GM21786 (cell line): Measurements from ENCODE around the gene FOXP1.

Experiments used
- ATAC-seq: cut with Tn5 transposase; IDR thresholded peaks from one replicate; pipeline ENCODE4 v1.9.1; 2021; ENCODE audit not compliant: unreplicated experiment

FOXP1 gene

DNA sequence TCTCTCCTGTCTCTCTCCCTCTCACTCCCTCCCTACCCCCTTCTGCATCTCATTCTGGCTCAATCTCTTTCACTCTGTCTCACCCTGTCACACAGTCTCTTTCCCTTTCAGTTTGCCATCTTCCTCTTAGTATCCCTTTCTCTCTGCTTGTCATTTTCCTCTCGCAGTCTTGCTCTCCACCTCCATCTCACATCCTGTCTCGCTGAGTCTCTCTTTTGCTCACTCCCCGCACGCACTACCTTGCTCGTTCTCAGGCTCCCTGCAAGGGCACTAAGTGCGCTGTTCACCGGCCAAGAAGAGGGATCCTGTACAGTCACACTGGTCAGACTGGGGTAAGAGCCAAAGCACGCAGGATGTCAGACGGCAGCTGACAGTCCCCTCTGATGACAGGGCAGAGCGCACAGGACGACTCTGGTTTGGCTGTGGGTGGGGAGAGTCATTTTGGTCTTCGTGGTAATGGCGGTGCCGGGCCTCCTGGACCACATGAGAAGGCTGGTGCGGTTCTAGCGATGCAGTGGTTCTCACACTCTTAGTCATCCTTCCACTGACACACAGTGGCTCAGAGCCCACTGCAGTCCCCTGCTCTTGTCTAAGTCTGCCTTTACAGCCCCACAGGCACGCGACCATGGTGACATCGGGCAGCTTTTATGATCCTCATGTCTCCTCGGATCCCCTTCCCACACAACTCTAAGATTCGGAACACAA is 356.8 kb downstream of the FOXP1 start:
- peak; percentile 81 for ATAC-seq

GRCh38 chr3:71225951-71226564 is 357.5 kb downstream of the FOXP1 start:
- peak; percentile 5 for ATAC-seq

GRCh38 chr3:71225002-71225684 is 358.4 kb downstream of the FOXP1 start:
- ATAC-seq: no peak

GRCh38 chr3:71219744-71220638 is 363.5 kb downstream of the FOXP1 start:
- peak; percentile 99 for ATAC-seq

GRCh38 chr3:71218508-71218907 is 365.0 kb downstream of the FOXP1 start:
- ATAC-seq: no peak

GRCh38 chr3:71217640-71218222 is 365.8 kb downstream of the FOXP1 start:
- no peak for ATAC-seq

- no peak for ATAC-seq
These were observed 368.2 kb downstream of the FOXP1 start for GRCh38 chr3:71215351-71215750.

GRCh38 chr3:71214797-71215196 is 368.7 kb downstream of the FOXP1 start:
- ATAC-seq: no peak

DNA sequence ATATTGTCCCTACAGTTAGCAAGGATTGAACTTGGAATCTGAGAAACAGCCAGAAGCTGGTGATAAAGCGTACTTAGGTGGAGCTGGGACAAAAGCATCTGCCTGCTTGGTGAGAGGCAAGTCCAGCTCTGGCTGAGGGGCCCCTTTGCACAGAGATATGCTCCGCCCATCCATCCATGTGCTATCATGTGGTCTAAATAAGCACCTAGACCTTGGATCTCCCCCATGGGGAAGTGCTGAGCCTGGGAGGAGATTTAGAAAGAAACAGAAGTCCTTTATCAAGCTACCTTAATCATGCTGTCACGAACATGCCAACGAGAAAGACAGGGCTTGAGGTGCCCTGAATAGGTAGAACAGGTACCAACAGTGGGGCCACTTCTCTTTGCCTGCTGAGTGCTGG is 369.5 kb downstream of the FOXP1 start:
- ATAC-seq: no peak

DNA sequence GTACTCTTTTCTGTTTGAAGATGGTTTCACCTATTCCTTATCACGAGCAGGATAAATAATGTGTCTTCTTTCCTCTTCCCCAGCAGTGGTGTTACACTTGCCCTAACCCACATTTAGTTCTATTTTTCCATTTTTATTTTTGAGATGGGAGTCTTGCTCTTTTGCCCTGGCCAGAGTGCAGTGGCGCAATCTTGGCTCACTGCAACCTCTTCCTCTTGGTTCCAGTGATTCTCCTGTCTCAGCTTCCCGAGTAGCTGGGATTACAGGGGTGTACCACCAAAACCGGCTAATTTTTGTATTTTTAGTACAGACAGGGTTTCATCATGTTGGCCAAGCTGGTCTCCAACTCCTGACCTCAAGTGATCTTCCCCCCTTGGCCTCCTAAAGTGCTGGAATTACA is 372.4 kb downstream of the FOXP1 start:
- ATAC-seq: no peak

DNA sequence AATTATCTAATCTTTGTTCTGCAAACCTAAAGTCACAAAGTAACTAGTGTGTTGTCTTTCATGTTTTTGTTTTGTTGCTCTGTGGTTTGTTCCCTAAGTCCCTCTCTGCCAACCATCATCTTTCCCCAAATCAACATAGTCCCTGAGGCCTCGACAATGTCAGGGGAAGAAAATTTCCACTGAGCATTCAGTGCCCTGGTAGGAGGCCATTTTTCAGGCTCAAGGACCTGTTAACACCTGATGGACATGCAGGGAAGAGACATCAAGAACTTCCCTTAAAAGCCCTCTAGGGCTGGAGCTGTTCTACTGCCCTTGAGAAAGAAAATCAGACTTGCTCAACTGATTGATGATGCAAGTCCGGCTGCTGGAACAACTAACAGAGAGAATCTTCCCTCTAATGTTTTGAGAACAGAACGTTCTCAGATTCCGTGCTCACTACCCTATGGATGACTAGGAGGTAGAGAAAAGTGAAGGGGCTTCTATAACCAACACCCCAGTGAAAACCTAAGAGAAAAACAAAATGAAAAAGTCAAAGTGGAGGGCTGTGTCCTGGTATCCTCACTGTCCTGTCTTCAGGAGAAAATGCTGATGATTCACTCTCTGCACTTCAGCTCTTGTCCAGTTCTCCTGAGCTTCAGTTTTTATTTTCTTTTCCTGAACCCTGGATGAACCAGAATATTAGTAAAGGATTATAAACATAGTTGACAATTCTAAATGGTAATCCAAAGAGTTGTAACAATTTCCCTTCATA is 373.1 kb downstream of the FOXP1 start:
- ATAC-seq: no peak

DNA sequence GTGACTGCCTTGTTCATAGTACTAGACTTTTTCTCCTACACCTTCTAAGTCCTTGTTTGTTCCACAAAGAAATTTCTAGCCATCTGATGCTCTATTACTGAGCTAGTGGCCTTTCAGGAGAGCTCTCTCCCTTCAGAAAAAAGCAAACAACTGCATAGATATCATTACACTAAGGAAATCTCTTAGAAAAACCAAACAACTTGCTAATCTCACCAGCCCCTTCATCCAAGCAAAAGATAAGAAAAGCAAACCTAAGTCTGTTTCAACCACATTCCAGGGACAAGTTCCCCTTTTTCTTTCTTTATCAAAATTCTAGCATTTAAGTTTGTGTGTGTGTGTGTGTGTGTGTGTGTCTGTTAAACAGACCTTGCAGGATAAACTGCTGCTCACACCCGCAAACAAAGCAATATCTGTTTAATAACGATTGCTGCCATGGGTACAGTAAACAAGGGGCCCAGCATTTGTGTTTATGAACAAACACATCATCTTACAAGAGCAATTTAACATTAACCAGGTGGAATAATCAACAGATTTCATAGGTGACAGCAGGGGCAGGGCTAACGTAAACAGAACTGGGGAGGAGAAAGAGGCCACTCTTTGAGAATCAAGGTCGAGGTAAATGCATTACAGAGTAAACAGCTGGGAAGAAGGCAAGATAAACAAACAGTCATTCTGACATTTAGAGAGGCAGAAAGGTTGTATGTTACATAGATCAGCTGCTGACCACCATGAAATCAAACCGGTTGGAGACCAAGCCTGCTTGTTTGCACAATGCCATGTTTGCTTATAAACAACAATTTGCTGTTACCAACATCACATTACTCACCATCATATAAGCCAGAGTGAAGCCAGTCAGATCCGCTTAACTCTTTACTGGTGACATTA is 375.1 kb downstream of the FOXP1 start:
- no peak for ATAC-seq

- ATAC-seq: no peak
These were observed 375.9 kb downstream of the FOXP1 start for GRCh38 chr3:71207632-71208031.

GRCh38 chr3:71206305-71207165 is 377.0 kb downstream of the FOXP1 start:
- no peak for ATAC-seq

GRCh38 chr3:71203727-71204488 is 379.6 kb downstream of the FOXP1 start:
- ATAC-seq: no peak

DNA sequence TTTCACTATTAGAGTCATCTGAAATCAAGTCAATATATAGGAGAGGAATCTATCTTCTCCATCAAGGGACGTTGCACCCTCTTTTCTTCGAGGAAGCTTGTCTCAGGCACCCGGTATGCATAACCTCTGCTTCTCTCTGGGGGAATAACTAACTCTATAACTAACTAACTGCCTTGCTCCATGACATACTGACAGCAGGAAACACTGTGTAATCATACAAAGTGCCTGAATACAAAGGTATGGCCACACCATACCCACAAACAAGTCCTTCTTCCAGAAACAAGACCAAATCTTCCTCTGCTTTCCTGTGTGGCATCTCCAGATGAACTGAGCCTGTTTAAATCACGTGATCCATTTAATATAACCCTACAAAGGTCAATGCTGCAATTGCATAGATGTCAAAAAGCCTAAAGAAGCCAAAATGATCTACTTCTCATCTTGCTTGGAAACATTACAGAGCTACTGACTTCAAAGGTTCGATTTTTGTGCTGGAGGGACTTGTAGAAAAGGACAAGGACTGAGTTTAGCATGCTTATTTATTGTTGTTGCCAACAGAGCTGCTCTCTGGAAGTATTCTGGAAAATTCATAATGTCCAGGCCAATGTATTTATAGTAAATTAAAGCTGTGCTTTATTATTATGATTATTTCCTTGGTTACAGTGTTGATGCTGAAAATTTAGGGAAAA is 380.5 kb downstream of the FOXP1 start:
- no peak for ATAC-seq

GRCh38 chr3:71201939-71202338 is 381.6 kb downstream of the FOXP1 start:
- no peak for ATAC-seq
